A673 (cell line): ENCODE data around the gene MKS1. TPM values are rescaled to one million over a fixed set of nuclear protein-coding genes. Genes with fewer than 3 reads are reported as not detected.

ENCODE experiments used
- BruUV-seq: library from RNA; stranded (reverse); fragments of 400-500 nt; replicated peaks from 2 replicates; lab custom pipeline; 2021; lab: Mats Ljungman, UMichigan
- CTCF ChIA-PET: fragments of 300-600 bp; sonication (Branson Sonifier 250); formaldehyde crosslinking; loops from one replicate; lab custom pipeline; 2022; ENCODE audit warnings: antibody characterized with exemption; lab: Charles Lee
- POLR2A ChIA-PET: fragments of 300-600 bp; sonication (Branson Sonifier 250); formaldehyde crosslinking; loops from one replicate; lab custom pipeline; 2022; ENCODE audit warnings: antibody characterized with exemption; ENCODE audit not compliant: low non-redundant PET; lab: Charles Lee
- DNase-seq: peaks from one replicate; pipeline ENCODE4 v3.0.0-alpha.2; 2015; ENCODE audit warnings: low spot score
- H3K27ac ChIP-seq: fragments of 200-600 bp; sonication (generic); 2 replicates; pipeline ENCODE4 v1.5.1; 2016; ENCODE audit warnings: mixed run types, low read depth, mild to moderate bottlenecking, mixed read lengths, antibody characterized with exemption, low read length; ENCODE audit not compliant: poor library complexity, severe bottlenecking
- H3K27me3 ChIP-seq: fragments of 200-600 bp; sonication (generic); replicated peaks from 2 replicates; pipeline ENCODE4 v1.6.1; 2017; ENCODE audit warnings: mixed run types, low read depth, mild to moderate bottlenecking, mixed read lengths, antibody characterized with exemption, low read length; ENCODE audit not compliant: insufficient read depth, poor library complexity
- H3K36me3 ChIP-seq: fragments of 200-600 bp; sonication (generic); 2 replicates; pipeline ENCODE4 v1.6.1; 2016; ENCODE audit warnings: mixed run types, mild to moderate bottlenecking, mixed read lengths, antibody characterized with exemption, low read length; ENCODE audit not compliant: insufficient read depth, poor library complexity, severe bottlenecking
- H3K4me1 ChIP-seq: fragments of 200-600 bp; sonication (generic); 2 replicates; pipeline ENCODE4 v1.6.1; 2017; ENCODE audit warnings: mixed run types, mild to moderate bottlenecking, mixed read lengths, antibody characterized with exemption, low read length; ENCODE audit not compliant: insufficient read depth, poor library complexity, severe bottlenecking
- H3K4me3 ChIP-seq: fragments of 200-600 bp; sonication (generic); 2 replicates; pipeline ENCODE4 v1.5.1; 2016; ENCODE audit warnings: low read depth, mixed run types, mild to moderate bottlenecking, mixed read lengths, low read length; ENCODE audit not compliant: poor library complexity, severe bottlenecking
- H3K9me3 ChIP-seq: fragments of 200-600 bp; sonication (generic); 2 replicates; pipeline ENCODE4 v1.6.1; 2016; ENCODE audit warnings: mixed run types, low read depth, mild to moderate bottlenecking, mixed read lengths, antibody characterized with exemption, low read length; ENCODE audit not compliant: poor library complexity, severe bottlenecking
- CTCF ChIP-seq: fragments of 300-800, 200-600 bp; sonication (generic); conservative IDR thresholded peaks from 2 replicates; pipeline ENCODE4 v1.5.1; 2017; ENCODE audit warnings: low read depth, mild to moderate bottlenecking, antibody characterized with exemption, low read length, moderate library complexity, mixed read lengths
- EZH2 ChIP-seq: fragments of 200-600 bp; sonication (generic); IDR thresholded peaks from 2 replicates; pipeline ENCODE4 v1.6.1; 2017; ENCODE audit warnings: borderline replicate concordance, low read depth, mild to moderate bottlenecking, mixed read lengths, antibody characterized with exemption, low read length; ENCODE audit not compliant: poor library complexity, severe bottlenecking
- intact Hi-C: fragments of 100-400 bp; cut with micrococcal nuclease; formaldehyde crosslinking; loops from one replicate; pipeline ENCODE4 v1.10.0; 2022; ENCODE audit not compliant: unreplicated experiment
- total RNA-seq: library from RNA; stranded (reverse); gene quantifications from 2 replicates; pipeline ENCODE4 v1.2.3, GENCODE V29; 2021

Gene MKS1
- total RNA-seq, 1 experiment from 2014 or later = 28.1 TPM

DNA sequence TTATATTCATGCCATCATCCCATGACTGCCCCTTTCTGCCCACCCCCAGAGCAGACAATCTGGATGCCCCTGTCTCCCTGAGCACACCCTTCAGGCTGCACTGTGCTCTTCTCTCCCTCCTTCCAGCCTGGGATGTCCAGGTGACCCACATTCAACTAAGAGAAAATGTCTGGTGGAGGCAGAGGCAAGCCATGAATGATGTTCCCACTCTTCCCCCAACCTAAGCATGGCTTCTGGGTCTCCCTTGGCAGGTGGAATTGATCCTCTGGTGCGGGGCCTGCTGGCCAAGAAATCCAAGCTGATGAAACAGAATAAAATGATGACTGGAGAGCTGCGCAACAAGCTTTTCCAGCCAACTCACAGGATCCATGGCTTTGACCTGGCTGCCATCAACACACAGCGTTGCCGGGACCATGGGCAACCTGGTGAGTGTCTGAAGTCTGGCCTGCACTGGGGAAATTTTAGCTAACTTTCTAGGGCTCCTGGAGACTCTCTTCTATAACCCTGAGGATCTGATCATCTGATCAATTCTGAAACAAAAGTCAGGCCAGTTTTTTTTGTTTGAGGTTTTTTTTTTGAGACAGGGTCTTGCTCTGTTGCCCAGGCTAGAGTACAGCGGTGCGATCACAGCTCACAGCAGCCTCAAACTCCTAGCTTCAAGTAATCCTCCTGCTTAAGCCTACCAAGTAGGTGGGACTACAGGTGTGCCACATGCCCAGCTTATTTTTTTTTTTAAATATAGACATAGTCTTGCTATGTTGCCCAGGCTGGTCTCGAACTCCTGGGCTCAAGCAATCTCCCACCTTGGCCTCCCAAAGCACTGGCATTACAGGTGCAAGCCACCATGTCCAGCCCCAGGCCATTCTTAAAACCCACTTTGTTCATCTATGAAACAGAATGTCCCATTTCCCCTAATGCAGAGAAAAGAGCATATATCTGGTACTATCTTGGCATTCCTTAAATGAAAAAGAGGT, 47.1 kb upstream of the MKS1 start:
- no peak for TF ChIP-seq EZH2
- no peak for TF ChIP-seq CTCF
- no peaks in the 10 kb centered on the region for H3K4me1 ChIP-seq
- DNase-seq = no peak
- ChIA-PET CTCF (no interaction called here), POLR2A (no interaction called here)
- no peaks in the 10 kb centered on the region for H3K36me3 ChIP-seq
- peaks cover 42% of the 10 kb centered on the region for H3K27me3 ChIP-seq
- intact Hi-C loops = no loop called here
- BruUV-seq = no TSS peak
- no peaks in the 10 kb centered on the region for H3K9me3 ChIP-seq
- no peak overlapping the region for H3K4me3 ChIP-seq
- H3K27ac ChIP-seq = no peak overlapping the region

- TF ChIP-seq CTCF (no peak), EZH2 (no peak)
- no peak for DNase-seq
- Histone ChIP-seq H3K27me3 (peaks cover 51% of the 10 kb centered on the region), H3K36me3 (no peaks in the 10 kb centered on the region), H3K4me1 (no peaks in the 10 kb centered on the region), H3K27ac (no peak overlapping the region), H3K4me3 (no peak overlapping the region), H3K9me3 (no peaks in the 10 kb centered on the region)
- intact Hi-C loops = no loop called here
- ChIA-PET POLR2A (interaction anchor here (0.6 kb wide), 2 partner anchors 158 to 269 kb away, joined by 4 to 9 read pairs; no protein-coding TSS in a partner anchor), CTCF (no interaction called here)
- no TSS peak for BruUV-seq
These were observed 46.2 kb upstream of the MKS1 start for GRCh38 chr17:58265271-58265670.

DNA sequence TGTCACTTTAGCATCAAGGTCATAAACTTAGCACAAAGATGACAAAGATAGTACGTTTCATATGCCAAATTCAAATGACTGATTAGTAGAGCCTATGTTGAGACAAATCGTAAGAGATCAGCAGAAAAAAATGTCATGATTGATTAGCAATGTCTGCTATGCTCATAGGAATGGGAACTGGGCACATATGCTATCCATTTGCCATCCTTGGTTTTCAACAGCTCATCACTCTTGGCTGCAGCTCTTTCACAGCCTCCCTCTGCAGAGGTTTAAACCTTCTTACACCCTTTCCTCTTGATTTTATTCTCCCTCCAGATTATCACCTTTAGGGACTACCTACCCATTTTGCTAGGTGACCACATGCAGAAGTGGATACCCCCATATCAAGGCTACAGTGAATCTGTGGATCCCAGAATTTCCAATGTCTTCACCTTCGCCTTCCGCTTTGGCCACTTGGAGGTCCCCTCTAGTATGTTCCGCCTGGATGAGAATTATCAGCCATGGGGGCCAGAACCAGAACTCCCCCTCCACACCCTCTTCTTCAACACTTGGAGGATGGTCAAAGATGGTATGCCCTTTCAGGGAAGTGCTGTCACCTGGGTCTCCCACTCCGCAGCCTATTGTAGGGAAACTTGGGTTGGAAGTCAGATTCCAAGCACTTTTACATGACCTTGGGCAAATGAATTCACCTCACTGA, 45.5 kb upstream of the MKS1 start:
- Histone ChIP-seq H3K4me3 (no peak overlapping the region), H3K27ac (no peak overlapping the region), H3K27me3 (peaks cover 58% of the 10 kb centered on the region), H3K9me3 (no peaks in the 10 kb centered on the region), H3K4me1 (no peaks in the 10 kb centered on the region), H3K36me3 (no peaks in the 10 kb centered on the region)
- no peak for DNase-seq
- TF ChIP-seq CTCF (no peak), EZH2 (no peak)
- CTCF ChIA-PET = no interaction called here
- POLR2A ChIA-PET = interaction anchor here (0.6 kb wide), 2 partner anchors 159 to 268 kb away, joined by 4 to 9 read pairs; no protein-coding TSS in a partner anchor
- no TSS peak for BruUV-seq
- intact Hi-C loops = no loop called here
